GM21515 (cell line): ENCODE measurements around the gene ZBED1.
"Not testable (repeated sequence)": the region's sequence is repeated elsewhere in the genome, so short reads cannot be mapped to it uniquely, and the experiment has no call there.

Experiments used
- ATAC-seq: cut with Tn5 transposase; IDR thresholded peaks from one replicate; pipeline ENCODE4 v1.9.1; 2021; ENCODE audit not compliant: unreplicated experiment

Gene ZBED1

DNA sequence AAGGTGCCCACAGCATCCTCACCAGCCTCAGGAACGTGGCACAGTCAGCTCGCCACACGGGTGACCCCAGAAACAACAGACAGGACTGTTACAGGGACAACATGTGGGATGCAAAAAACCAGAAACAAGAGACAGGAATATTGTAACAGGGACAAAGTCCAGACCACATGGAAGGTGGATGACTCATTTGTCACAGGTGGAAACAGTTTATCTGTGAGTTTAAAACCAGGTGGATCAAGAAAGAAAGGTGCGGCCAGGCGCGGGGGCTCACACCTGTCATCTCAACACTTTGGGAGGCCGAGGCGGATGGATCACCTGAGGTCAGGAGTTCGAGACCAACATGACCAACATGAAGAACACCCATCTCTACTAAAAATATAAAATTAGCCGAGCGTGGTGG is 23.5 kb downstream of the ZBED1 start:
- not testable (repeated sequence) for ATAC-seq

DNA sequence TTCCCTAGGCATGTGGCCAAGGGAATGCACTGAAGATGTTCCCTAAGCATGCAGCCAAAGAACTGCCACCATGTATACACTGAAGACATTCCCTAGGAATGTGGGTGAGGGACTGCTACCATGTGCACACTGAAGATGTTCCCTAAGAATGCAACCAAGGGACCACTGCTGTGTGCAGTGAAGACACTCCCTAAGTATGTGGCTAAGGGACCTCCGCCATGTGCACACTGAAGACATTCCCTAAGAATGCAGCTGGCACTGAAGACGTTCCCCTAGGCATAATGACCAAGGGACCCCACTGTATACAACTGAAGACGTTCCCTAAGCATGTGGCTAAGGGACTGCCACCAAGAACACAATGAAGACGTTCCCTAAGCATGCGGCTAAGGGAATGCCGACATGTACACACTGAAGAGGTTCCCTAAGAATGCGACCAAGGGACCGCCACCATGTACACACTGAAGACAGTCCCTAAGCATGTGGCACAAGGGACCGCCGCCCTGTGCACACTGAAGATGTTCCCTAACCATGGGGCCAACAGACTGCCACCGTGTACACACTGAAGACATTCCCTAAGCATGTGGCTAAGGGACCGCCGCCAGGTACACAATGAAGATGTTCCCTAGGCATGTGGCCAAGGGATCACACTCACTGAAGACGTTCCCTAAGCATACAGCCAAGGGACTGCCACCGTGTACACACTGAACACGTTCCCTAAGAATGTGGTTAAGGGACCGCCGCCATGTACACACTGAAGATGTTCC is 25.6 kb downstream of the ZBED1 start:
- no peak for ATAC-seq

DNA sequence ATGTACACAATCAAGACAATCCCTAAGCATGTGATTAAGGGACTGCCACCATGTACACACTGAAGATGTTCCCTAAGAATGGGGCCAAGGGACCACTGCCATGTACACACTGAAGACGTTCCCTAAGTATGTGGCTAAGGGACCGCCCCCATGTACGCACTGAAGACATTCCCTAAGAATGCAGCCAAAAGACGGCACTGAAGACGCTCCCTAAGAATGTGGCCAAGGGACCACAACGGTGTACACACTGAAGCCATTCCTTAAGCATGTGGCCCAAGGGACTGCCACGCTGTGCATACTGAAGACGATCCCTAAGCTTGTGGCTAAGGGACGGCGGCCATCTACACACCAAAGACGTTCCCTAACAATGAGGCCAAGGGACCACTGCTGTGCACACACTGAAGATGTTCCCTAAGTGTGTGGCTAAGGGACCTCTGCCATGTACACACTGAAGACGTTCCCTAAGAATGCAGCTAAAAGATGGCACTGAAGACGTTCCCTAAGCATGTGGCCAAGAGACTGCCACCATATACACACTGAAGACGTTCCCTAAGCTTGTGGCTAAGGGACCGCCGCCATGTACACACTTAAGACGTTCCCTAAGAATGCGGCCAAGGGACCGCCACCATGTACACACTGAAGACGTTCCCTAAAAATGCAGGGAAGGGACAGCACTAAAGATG is 26.4 kb downstream of the ZBED1 start:
- ATAC-seq = no peak

DNA sequence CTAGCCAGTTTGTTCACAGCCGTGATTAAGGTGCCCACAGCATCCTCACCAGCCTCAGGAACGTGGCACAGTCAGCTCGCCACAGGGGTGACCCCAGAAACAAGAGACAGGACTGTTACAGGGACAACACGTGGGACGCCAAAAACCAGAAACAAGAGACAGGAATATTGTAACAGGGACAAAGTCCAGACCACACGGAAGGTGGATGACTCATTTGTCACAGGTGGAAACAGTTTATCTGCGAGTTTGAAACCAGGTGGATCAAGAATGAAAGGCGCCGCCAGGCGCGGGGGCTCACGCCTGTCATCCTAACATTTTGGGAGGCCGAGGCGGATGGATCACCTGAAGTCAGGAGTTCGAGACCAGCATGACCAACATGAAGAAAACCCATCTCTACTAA is 27.7 kb downstream of the ZBED1 start:
- ATAC-seq = not testable (repeated sequence)

DNA sequence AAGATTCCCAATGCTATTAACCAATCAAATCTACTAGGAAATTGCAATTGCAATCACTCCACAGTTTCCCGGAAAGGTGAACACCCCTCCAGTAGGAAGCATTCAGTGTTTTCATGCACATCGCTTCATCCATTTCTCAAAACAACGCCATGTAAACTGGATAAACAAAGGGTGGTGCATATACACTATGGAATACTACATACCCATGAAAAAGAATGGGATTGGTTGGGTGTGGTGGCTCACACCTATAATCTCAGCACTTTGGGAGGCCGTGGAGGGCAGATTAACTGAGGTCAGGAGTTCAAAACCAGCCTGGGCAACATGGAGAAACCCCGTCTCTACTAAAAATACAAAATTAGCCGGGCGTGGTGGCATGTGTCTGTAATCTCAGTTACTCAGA is 29.1 kb downstream of the ZBED1 start:
- no peak for ATAC-seq

DNA sequence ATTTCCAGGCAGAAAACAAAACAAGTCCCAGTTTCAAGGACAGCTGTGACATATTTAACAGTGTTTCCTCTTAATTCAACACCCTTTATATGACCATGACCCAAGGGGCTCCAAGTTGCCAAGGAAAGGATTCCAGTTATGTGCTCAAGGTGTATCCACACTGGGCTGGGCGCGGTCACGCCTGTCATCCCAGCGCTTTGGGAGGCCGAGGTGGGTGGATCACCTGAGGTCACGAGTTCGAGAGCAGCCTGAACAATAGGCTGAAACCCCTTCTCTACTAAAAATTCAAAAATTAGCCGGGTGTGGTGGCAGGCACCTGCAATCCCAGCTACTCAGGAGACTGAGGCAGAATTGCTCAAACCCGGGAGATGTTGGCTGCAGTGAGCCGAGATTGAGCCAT is 29.6 kb downstream of the ZBED1 start:
- ATAC-seq = not testable (repeated sequence)

DNA sequence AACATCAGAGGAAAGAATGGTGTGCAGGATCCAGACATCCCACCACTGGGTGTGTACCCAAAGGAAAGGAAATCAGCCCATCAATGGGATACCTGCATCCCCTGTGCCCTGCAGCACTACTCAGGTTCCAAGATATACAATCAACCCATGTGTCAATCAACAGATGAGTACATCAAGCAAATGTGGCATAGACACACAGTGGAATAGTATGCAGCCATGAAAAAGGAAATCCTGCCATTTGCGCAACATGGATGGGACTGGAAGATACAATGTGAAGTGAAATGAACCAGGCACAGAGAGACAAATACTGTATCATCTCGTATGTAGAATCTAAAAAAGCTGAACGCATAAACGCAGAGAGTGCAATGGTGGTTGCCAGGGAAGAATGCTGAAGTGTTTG is 30.9 kb downstream of the ZBED1 start:
- ATAC-seq = not testable (repeated sequence)

DNA sequence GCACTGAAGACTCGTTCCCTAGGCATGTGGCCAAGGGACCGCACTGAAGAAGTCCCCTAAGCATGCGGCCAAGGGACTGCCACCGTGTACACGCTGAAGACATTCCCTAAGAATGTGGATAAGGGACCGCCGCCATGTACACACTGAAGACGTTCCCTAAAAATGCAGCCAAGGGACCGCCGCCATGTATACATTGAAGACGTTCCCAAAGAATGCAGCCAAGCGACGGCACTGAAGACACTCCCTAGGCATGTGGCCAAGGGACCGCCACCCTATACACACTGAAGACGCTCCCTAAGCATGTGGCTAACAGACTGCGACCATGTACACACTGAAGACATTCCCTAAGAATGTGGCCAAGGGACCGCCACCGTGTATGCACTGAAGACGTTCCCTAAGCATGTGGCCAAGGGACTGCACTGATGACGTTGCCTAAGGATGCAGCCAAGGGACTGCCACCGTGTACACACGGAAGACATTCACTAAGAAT is 31.5 kb downstream of the ZBED1 start:
- no peak for ATAC-seq

DNA sequence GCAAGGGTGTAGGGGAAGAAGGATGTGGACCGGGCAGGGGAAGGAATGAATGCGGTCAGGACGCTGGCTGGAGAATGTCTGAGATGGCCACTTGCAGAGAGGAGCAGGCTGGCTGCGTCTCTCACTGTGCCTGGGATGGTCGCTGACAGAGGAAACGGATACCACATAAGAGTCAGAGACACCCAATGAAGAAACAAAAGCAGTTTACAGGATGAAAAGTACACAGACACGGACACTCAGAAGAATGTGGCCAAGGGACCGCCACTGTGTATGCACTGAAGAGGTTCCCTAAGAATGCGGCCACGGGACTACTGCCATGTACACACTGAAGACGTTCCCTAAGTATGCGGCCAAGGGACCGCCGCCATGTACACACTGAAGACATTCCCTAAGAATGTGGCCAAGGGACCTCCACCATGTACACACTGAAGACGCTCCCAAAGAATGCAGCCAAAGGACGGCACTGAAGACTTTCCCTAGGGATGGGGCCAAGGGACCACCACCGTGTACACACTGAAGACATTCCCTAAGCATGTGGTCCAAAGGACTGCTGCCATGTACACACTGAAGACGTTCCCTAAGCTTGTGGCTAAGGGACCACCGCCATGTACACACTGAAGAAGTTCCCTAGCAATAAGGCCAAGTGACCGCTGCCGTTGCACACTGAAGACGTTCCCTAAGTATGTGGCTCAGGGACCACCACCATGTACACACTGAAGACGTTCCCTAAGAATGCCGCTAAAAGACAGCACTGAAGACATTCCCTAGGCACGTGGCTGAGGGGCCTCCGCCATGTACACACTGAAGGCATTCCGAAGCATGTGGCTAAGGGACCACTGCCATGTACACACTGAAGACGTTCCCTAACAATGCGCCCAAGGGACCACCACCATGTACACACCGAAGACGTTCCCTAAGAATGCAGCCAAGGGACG is 32.2 kb downstream of the ZBED1 start:
- ATAC-seq = no peak

DNA sequence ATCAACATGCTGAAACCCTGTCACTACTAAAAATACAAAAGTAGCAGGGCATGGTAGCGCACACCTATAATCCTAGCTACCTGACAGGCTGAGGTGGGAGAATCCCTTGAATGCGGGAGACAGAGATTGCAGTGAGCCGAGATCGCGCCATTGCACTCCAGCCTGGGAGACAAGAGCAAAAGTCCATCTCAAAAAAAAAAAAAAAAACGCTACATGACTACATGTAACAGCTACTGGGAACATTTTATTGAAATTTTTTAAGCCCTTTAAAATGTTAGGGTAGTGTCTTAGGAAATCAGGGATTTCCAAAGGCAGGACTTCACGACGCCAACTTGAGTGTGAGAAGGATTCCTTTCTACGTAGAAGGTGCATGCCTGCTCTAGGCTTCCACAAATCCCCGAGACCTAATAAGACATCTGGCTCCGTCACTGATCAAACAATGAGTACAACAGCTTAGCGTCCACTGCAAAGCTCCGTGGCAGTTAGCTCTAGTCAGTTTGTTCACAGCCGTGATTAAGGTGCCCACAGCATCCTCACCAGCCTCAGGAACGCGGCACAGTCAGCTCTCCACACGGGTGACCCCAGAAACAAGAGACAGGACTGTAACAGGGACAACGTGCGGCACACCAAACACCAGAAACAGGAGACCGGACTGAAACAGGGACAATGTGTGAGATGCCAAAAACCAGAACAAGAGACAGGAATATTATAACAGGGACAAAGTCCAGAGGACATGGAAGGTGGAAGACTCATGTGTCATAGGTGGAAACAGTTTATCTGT is 33.7 kb downstream of the ZBED1 start:
- ATAC-seq = no peak

DNA sequence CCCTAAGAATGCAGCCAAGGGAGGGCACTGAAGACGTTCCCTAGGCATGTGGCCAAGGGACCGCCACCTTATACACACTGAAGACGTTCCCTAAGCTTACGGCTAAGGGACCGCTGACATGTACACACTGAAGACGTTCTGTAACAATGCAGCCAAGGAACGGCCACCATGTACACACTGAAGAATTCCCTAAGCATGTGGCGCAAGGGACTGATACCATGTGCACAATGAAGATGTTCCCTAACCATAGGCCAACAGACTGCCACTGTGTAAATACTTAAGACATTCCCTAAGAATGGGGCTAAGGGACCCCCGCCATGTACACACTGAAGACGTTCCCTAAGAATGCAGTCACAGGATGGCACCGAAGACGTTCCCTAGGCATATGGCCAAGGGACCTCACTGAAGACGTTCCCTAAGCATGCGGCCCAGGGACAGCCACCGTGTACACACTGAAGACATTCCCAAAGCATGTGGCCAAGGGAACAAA is 36.1 kb downstream of the ZBED1 start:
- no peak for ATAC-seq

DNA sequence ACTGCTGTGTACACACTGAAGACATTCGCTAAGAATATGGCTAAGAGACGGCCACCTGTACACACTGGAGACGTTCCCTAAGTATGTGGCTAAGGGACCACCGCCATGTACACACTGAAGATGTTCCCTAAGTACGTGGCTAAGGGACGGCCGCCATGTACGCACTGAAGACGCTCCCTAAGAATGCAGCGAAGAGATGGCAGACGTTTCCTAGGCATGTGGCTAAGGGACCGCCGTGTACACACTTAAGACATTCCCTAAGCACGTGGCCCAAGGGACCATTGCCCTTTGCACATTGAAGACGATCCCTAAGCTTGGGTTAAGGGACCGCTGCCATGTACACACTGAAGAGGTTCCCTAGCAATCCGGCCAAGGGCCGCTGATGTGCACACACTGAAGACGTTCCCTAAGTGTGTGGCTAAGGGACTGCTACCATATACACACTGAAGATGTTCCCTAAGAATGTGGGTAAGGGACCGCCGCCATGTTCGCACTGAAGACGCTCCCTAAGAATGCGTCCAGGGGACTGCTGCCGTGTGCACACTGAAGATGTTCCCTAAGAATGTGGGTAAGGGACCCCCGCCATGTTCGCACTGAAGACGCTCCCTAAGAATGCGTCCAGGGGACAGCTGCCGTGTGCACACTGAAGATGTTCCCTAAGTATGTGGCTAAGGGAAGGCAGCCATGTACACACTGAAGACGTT is 36.7 kb downstream of the ZBED1 start:
- no peak for ATAC-seq

DNA sequence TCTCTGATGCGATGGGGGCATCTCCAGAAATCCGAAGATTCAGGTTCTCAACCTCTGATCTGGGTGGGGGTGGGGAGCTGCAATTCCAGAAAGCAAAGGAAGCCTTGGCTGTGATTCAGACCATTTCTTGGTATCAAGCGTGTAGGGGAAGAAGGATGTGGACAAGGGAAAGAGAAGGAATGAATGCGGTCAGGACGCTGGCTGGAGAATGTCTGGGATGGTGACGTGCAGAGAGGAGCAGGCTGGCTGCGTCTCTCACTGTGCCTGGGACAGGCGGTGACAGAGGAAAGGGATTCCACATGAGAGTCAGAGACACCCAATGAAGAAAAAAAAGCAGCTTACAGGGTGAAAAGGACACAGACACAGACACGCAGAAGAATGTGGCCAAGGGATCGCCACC is 37.3 kb downstream of the ZBED1 start:
- not testable (repeated sequence) for ATAC-seq

DNA sequence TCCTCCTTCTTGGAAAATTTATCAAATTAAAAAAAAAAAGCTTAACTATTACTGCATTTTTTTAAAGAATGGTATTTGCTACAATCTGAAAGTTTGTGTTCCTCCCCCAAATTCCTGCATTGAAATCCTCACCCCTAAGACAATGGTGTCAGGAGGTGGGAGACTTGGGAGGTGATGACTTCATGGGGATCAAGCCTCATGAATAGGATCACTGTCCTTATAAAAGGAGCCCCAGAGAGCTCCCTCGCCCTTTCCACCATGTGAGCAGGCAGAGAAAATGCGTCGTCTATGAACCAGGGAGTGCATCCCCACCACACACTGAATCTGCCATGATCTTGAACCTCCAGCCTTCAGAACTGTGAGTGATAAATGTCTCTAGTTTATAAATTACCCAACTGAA is 38.0 kb downstream of the ZBED1 start:
- ATAC-seq = no peak

DNA sequence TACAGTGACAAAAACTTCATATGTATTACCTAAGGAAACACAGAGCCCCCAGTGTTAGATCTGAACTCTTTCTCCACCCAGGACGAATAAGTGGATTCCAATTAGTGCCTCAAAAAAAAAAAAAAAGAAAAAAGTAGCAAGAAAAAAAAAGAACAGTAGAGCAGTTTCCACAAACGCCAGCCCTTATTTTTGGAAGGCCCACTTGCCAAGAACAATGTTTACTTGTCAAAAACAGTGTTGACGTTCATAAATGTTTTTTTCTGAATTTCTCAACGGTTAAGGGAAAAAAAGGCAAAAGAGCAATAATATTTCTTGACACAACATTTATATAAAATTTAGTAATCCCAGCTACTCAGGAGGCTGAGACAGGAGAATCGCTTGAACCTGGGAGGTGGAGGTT is 38.7 kb downstream of the ZBED1 start:
- ATAC-seq = no peak

DNA sequence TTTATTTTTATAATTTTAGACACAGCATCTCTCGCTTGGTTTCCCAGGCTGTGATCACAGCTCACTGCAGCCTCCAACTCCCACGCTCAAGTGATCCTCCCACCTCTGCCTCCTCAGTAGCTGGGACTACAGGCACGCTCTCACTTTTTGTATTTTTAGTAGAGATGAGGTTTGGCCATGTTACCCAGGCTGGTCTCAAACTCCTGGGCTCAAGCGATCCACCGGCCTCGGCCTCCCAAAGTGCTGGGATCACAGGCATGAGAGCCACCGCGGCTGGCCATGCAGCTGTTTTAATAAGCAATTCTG is 39.1 kb downstream of the ZBED1 start:
- no peak for ATAC-seq

DNA sequence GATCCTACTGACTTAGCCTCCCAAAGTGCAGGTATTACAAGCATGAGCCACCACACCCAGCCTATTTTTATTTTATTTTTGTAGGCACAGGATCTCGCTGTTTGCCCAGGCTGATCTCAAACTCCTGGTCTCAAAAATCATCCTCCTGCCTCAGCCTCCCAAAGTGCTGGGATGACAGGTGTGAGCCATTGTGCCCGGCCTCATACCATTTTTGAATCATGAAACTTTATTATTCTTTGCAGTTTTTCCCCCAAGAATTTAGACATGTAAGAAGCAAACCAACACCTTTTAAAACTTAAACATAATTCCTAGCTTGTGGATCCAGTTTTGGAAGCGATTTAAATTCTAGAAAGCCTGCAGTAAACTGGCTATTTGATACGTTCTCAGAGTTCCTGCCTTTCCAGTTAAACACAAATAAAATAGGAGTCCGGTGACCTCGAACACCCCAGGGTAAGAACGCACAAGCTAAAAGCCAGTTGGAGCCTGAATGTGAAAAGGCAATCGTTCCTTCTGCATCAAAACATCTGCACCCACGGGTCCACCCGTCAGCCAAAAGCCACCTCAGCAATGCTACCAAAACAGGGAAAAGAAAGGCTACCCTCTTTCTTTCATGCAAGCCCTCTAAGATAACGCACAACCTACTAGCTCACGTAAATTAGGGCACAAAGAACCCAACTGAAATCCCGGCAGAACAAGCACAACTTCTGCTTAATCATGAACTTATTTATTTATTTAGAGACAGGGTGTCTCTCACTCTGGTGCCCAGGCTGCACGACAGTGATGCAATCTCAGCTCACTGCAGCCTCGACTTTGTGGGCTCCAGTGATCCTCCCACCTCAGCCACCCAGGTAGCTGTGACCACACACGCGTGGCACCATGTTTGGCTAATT is 39.7 kb downstream of the ZBED1 start:
- ATAC-seq = not testable (repeated sequence)

DNA sequence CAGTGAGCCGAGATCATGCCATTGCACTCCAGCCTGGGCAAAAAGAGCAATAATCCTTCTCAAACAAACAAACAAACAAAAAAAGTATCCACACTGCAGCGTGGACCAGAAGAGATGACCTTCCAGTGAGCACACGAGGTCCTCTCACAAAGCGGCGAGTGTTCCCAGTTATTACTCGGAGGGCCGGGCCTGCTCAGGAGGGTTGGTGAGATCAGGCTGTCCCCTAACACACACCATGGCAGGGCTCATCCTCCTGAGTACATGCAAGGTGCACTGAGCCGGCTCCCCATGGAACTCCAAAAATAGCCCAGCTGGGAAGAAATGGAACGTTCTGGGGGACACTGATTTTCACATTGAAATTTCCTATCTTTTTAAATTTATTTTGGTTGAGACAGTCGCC is 40.7 kb downstream of the ZBED1 start:
- not testable (repeated sequence) for ATAC-seq

DNA sequence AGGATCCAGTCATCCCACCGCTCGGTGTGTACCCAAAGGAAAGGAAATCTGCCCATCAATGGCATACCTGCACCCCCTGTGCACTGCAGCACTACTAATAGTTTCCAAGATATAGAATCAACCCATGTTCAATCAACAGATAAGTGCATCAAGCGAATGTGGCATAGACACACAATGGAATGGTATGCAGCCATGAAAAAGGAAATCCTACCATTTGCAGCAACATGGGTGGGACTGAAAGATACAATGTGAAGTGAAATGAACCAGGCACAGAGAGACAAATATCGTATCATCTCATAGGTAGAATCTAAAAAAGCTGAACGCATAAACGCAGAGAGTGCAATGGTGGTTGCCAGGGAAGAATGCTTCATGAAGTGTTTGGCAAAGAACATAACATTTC is 42.5 kb downstream of the ZBED1 start:
- no peak for ATAC-seq
